ENCODE measurements around the gene SCN5A. TPM values are rescaled to one million over a fixed set of nuclear protein-coding genes. Genes with fewer than 3 reads are reported as not detected.

The SCN5A gene
- total and polyA plus RNA-seq, 2 experiments from 2014 or later = 10.2 to 10.6 TPM

DNA sequence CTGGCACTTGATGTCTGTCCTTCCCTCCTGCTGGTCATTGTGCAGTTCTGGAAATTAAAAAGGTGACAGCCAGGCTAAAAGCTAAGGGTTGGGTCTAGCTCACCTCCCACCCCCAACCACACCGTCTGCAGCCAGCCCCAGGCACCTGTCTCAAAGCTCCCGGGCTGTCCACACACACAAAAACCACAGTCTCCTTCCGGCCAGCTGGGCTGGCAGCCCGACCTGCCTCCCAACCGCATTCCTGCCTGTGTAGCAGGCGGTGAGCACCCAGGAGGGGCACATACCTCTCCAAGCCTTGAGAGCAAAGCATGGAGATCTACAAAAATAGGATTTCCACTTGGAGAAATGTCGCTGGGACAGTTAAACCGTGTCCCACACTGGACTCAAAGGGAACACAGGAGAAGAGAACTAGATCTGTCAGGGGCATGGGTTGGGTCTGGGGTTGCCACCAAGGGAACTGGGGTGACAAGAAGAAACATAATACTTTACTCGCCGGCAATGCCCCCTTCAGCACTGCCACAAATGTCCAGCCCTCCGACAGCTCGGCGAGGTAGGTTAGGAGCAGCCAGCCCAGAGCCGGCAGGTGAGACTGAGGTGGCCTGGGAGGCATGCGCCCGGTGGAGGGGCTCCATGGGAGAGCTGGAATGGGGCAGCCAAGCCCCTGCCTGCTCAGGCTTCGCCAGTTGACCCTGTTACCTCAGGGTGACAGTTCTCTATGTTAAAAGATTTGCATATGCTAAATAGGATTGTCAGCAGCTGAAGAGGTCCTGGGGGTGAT is 101.1 kb downstream of the SCN5A start:
- H3K27me3 Mint-ChIP-seq (ENCODE audit: insufficient read depth, low read depth, poor library complexity) = peaks cover 4% of the 10 kb centered on the region
- H3K79me2 ChIP-seq (replicated peaks; ENCODE audit: insufficient read depth) = no peaks in the 10 kb centered on the region
- no peak overlapping the region for H3K4me3 ChIP-seq
- no peak overlapping the region for H3K4me2 ChIP-seq
- no peaks in the 10 kb centered on the region for H3K36me3 ChIP-seq (ENCODE audit: insufficient read depth)
- ATAC-seq (peak; percentile 81), DNase-seq (ENCODE audit: low spot score) (peak; percentile 48)
- H4K20me1 ChIP-seq (replicated peaks; ENCODE audit: insufficient read depth) = no peaks in the 10 kb centered on the region
- H3K4me1 ChIP-seq (ENCODE audit: insufficient read depth) = no peaks in the 10 kb centered on the region
- TF ChIP-seq CREB1 (CRISPR knock-in tag; IDR thresholded peaks at IDR 0.05; ENCODE audit: low read depth) (no peak), ZNF331 (CRISPR knock-in tag; IDR thresholded peaks at IDR 0.05; ENCODE audit: low read depth) (no peak), STAT1 (IDR thresholded peaks at IDR 0.05; ENCODE audit: unreplicated experiment) (no peak), EZH2 (IDR thresholded peaks at IDR 0.05; ENCODE audit: low read depth, unreplicated experiment) (no peak), EZH2phosphoT487 (IDR thresholded peaks at IDR 0.05; ENCODE audit: unreplicated experiment) (no peak), NANOG (IDR thresholded peaks at IDR 0.05; ENCODE audit: borderline replicate concordance) (no peak), JUNB (IDR thresholded peaks at IDR 0.05; ENCODE audit: unreplicated experiment) (no peak)
- TF ChIP-seq, protein P1, sequence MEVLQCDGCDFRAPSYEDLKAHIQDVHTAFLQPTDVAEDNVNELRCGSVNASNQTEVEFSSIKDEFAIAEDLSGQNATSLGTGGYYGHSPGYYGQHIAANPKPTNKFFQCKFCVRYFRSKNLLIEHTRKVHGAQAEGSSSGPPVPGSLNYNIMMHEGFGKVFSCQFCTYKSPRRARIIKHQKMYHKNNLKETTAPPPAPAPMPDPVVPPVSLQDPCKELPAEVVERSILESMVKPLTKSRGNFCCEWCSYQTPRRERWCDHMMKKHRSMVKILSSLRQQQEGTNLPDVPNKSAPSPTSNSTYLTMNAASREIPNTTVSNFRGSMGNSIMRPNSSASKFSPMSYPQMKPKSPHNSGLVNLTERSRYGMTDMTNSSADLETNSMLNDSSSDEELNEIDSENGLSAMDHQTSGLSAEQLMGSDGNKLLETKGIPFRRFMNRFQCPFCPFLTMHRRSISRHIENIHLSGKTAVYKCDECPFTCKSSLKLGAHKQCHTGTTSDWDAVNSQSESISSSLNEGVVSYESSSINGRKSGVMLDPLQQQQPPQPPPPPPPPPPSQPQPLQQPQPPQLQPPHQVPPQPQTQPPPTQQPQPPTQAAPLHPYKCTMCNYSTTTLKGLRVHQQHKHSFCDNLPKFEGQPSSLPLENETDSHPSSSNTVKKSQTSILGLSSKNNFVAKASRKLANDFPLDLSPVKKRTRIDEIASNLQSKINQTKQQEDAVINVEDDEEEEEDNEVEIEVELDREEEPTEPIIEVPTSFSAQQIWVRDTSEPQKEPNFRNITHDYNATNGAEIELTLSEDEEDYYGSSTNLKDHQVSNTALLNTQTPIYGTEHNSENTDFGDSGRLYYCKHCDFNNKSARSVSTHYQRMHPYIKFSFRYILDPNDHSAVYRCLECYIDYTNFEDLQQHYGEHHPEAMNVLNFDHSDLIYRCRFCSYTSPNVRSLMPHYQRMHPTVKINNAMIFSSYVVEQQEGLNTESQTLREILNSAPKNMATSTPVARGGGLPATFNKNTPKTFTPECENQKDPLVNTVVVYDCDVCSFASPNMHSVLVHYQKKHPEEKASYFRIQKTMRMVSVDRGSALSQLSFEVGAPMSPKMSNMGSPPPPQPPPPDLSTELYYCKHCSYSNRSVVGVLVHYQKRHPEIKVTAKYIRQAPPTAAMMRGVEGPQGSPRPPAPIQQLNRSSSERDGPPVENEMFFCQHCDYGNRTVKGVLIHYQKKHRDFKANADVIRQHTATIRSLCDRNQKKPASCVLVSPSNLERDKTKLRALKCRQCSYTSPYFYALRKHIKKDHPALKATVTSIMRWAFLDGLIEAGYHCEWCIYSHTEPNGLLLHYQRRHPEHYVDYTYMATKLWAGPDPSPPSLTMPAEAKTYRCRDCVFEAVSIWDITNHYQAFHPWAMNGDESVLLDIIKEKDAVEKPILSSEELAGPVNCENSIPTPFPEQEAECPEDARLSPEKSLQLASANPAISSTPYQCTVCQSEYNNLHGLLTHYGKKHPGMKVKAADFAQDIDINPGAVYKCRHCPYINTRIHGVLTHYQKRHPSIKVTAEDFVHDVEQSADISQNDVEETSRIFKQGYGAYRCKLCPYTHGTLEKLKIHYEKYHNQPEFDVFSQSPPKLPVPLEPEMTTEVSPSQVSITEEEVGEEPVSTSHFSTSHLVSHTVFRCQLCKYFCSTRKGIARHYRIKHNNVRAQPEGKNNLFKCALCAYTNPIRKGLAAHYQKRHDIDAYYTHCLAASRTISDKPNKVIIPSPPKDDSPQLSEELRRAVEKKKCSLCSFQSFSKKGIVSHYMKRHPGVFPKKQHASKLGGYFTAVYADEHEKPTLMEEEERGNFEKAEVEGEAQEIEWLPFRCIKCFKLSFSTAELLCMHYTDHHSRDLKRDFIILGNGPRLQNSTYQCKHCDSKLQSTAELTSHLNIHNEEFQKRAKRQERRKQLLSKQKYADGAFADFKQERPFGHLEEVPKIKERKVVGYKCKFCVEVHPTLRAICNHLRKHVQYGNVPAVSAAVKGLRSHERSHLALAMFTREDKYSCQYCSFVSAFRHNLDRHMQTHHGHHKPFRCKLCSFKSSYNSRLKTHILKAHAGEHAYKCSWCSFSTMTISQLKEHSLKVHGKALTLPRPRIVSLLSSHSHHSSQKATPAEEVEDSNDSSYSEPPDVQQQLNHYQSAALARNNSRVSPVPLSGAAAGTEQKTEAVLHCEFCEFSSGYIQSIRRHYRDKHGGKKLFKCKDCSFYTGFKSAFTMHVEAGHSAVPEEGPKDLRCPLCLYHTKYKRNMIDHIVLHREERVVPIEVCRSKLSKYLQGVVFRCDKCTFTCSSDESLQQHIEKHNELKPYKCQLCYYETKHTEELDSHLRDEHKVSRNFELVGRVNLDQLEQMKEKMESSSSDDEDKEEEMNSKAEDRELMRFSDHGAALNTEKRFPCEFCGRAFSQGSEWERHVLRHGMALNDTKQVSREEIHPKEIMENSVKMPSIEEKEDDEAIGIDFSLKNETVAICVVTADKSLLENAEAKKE (CRISPR knock-in tag; IDR thresholded peaks at IDR 0.05) = no peak
- no peak overlapping the region for H3K27ac ChIP-seq (ENCODE audit: low read depth)
- H3K9me2 ChIP-seq (ENCODE audit: insufficient read depth) = 0 out of 2 replicates have a peak, but pooled peaks cover 3% of the 10 kb centered on the region
- H3K4me1 Mint-ChIP-seq = peaks cover 13% of the 10 kb centered on the region
- H3K27ac Mint-ChIP-seq = no peak overlapping the region
- no peaks in the 10 kb centered on the region for H3K27me3 ChIP-seq (ENCODE audit: insufficient read depth)
- no peaks in the 10 kb centered on the region for H3F3A ChIP-seq (replicated peaks; ENCODE audit: low read depth)
- H2AFZ ChIP-seq = no peak overlapping the region
- no peak overlapping the region for H3K4me3 Mint-ChIP-seq
- peaks cover 21% of the 10 kb centered on the region for H3K36me3 Mint-ChIP-seq (ENCODE audit: low read depth)
- no peaks in the 10 kb centered on the region; the same call in 2 of the 3 replicates for H3K9me3 Mint-ChIP-seq
